GM10847 (cell line): ENCODE results near the gene AMMECR1.

Experiments
- POLR2A ChIP-seq: IDR thresholded peaks from 2 replicates; pipeline ENCODE4 v1.6.1; 2011; ENCODE audit not compliant: insufficient read length; ENCODE audit errors: extremely low read depth

Gene AMMECR1

GRCh38 chrX:110192516-110192915, 125.4 kb downstream of the AMMECR1 start:
- TF ChIP-seq POLR2A: no peak

- no peak for TF ChIP-seq POLR2A
Observed at GRCh38 chrX:110188701-110189558, 129.0 kb downstream of the AMMECR1 start.

DNA sequence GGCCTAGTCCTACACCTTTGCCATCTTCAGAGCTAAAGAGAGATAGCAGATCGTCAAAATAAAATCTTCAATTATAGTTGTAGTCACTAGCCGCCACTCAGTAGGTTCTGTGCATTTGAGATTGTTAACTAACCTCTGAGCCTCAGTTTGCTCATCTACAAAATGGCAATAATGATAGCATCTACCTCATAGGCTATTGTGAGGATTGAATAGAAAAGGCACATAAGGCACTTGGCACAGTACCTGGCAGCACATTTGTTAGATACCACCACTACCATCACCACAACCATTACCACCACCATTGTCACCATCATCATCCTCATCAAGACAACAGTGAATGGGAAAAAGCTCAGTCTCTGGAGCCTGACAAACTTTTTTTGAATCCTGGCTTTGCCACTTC, 134.6 kb downstream of the AMMECR1 start:
- no peak for TF ChIP-seq POLR2A

- TF ChIP-seq POLR2A: no peak
Observed at GRCh38 chrX:110182865-110183264, 135.0 kb downstream of the AMMECR1 start.

GRCh38 chrX:110182362-110182761, 135.5 kb downstream of the AMMECR1 start:
- no peak for TF ChIP-seq POLR2A

DNA sequence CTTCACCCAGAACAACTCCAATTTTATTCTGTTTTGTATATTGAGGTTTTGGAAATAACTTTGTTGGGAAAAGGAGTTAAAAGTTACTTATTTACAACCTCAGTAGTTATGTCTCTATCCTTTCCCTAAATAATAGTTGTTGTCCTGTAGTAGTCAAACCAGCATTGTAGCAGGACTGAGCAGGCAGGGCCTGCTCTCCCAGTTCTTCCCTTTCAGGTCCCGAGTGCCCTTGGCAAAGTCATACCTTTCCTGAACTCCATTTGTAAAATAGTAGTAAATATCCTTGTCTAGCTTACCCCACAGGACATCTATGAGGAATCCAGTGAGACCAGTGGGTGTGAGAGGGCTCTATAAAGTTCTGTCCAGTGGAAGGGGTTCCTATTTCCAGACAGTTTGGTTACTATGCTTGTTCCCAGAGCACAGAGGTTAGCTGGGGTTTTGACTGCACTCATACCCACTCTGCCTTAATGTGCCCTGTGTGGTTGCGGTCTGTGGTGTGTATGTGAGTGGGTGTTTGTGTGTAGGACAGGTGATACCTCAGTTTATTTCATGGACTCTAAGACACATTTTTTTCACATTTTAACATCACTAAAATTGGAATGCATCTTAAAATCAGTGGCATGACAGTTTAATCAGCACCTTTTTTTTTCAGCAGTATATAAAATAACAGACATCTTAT, 136.3 kb downstream of the AMMECR1 start:
- TF ChIP-seq POLR2A: no peak

DNA sequence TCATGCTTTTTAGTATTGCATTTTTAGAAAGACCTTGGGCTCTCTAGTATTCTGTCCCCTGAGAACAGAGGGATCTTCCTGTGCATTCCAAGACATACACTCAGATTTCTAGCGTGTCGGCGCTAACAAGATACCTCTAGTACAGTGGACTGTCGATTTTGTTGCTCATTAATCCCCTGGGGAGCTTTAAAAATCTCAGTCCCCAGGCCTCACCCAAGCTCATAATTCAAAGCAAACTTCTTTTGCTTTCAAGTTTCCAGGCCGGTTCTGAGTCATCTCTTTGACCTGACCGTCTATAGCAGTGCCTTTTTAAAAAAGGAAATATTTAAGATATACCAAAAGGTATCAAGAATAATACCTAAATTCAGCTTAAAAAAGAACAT, 137.0 kb downstream of the AMMECR1 start:
- no peak for TF ChIP-seq POLR2A

DNA sequence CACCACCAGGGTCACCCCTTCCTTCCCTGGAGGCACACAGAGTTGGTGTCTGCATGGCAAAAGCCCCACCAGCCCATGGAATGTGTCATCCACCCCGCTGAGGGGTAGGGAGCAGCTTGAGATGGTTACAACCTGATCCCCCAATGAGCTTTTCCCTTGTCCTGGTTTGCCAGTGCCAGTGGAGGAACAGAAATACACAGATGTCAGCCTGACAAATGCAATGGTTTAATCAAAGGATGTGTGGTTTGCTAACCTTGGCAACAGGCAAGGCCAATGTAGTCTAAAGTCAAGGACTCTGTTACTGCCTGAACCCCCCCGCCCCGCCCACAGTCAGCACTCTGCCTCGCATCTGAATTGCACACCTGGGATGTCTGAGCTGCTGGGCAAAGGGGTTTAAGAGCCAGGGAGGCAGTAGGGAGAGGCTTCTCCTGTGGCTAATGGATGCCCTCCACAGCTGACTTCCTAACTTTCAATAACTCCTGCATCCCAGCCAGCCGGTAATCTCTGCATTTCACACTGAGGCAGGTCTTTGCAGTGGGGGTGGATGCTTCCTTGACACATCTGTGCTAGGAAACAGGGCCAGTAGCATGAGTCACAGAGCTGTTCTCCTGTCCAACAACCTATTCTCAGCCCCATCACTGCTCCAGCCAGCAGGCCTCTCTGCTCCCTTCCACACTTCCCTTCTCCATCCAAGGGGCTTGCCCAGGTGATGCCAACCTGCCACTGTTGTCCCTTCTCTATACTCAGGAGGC, 137.5 kb downstream of the AMMECR1 start:
- TF ChIP-seq POLR2A: no peak

DNA sequence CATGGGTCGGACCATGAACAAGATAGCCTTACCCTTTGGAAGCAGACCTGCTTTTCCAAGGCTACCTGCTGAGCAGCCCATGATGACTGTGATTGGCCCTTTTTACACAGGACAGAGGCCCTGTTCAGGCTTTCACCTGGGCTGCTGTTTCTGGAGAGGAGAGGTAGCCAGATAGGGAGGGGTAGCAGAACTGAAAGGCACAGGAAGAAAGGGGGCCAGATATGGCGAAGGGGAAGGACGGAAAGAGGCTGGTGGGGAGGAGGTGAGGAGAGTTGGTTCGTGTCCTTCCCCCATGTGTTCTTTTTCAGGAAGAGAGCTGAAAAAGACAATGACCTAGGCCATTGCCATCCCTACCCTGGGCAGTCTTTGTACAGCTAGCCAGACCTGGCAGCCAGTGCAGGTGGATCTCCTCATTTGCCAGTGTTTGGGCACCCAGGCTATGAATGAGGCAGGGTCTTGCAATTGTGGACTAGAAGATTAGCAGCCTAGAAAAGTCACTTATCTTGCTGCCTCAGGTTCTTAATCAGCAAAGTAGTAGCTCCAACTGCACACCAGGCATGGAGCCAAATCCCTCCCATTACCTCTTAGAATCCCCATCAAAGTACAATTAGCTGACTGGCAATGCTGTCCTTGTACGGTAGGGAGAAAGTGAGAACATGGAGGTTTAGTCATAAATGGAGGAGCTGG, 139.6 kb downstream of the AMMECR1 start:
- TF ChIP-seq POLR2A: no peak

- no peak for TF ChIP-seq POLR2A
Observed at GRCh38 chrX:110175696-110176095, 142.2 kb downstream of the AMMECR1 start.

DNA sequence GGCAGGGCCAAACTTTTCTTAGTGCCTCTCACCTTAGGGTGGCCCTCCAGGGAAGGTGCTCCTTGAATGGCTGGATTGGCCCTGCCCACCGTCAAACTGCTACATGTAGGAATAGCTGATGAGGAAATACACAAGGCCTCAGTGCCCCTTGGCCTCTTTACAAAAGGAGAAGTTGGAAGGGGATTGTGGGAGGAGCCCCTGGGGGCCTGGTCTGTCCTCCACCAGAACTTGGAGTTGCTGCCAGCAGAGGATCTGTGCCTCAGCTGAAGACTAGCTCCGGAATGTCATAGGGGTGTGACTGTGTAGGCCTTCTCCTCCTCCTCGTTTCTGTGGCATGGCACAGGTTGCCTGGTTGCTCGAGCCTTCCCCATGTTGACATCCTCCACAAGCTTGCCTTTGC, 142.7 kb downstream of the AMMECR1 start:
- no peak for TF ChIP-seq POLR2A

DNA sequence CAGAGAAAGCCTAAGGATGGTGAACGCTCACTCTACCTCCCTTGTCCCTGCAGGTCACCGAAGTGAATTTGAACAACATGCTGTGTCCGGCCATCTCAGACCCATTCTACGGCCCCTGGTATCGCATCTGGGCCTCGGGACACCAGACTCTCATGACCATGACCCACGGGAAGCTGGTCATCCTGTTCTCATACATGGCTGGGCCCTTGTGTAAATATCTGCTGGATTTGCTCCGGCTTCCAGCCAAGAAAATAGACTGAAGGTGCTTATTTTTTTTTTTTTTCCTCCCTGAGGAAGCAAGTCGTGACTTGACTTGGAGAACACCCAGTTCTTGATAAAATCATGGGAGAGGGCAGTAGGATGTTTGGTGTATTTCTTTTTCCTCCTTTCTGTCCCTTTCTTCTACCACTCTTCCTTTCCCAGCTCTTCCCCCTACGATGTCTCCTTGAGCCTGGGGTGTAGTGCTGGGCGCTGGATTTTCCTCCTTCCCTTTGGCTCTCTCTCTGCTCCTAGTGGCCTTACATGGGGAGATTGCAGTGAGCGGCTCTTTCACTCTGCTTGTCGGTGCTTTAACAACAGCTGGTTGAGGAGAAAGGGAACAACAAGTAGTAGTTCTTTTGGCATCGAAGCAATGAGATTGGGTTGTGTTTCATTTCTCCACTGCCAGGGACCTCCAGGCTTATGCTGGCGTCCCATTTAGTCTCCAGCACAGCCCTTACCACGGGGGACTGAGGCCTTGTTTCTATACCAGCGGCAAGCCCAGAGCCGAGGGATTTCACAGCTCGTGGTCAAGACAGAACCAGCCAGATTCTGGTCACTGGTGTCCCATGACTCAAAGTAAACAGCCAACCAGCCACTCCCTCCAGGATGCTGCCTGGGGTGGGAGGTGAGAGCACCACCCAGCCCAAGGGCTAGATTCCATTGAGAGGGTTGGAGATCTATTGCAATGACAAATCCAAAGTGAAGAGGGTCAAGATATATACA, 144.4 kb downstream of the AMMECR1 start:
- TF ChIP-seq POLR2A: no peak

DNA sequence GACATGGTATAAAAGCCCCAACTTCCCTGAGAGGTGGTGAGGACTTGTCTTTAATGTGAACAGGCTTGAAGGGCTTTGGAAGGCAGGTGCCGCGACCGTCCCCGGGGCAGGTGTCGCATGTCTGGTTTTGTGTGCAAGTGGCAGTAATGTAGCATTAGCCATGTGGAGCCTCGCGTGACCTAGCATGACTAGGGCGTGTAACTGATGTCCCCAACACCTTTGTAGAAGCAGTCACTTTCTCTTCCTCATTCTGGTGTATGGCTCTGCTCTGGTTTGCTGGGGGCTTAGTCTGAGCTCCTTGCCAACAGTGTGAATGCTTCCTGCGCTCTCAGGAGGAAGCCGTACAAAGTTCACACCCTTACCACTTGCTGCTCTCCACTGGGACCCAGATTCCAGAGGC, 145.7 kb downstream of the AMMECR1 start:
- no peak for TF ChIP-seq POLR2A

- no peak for TF ChIP-seq POLR2A
Observed at GRCh38 chrX:110171442-110171841, 146.4 kb downstream of the AMMECR1 start.
